ENCODE measurements around the gene SSB. TPM values are rescaled to one million over a fixed set of nuclear protein-coding genes. Genes with fewer than 3 reads are reported as not detected.

The SSB gene
- total and polyA plus RNA-seq, 2 of the 13 experiments (the other 11 are each of a cell fraction or from before 2014, with no cell fraction given), result 109 to 208 TPM

DNA sequence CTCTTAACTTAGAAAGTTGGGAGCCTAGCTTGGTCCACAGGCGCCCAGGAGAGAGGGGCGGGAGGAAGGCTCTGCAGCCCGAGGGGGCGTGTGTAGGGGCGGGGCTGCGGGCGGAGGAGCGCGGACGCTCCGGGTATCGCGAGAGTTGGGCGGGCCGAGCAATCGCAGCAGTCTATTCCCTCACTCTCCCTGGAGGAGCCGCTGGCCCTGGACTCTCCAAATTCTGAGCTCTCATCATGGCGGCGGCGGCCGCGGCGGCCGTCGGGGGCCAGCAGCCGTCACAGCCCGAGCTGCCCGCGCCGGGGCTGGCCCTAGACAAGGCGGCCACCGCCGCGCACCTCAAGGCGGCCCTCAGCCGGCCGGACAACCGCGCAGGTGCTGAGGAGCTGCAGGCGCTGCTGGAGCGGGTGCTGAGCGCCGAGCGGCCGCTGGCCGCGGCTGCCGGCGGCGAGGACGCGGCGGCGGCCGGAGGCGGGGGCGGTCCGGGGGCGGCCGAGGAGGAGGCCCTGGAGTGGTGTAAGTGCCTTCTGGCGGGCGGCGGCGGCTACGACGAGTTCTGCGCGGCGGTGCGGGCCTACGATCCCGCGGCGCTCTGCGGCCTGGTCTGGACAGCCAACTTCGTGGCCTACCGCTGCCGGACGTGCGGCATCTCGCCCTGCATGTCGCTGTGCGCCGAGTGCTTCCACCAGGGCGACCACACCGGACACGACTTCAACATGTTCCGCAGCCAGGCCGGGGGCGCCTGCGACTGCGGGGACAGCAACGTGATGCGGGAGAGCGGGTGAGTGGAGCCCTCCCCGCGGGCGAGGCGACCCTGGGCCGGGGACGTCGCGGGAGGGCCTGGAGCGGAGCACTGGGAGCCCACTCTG, 28.8 kb downstream of the SSB start, which contains the start of gene UBR3 (continued):
- TF ChIP-seq ZBTB20 (CRISPR knock-in tag; IDR thresholded peaks at IDR 0.05; ENCODE audit: borderline replicate concordance, low read depth) (peak; percentile 40; the same call in 1 of the 2 replicates), ZNF713 (CRISPR knock-in tag; IDR thresholded peaks at IDR 0.05) (no peak), RXRB (CRISPR knock-in tag; IDR thresholded peaks at IDR 0.05; ENCODE audit: borderline replicate concordance) (peak; percentile 60), SIX4 (CRISPR knock-in tag; IDR thresholded peaks at IDR 0.05) (peak; percentile 24; the same call in 1 of the 2 replicates), RNF2 (conservative IDR thresholded peaks at IDR 0.05; ENCODE audit: low read depth) (peak; percentile 24; the same call in 1 of the 2 replicates), ZNF567 (CRISPR knock-in tag; IDR thresholded peaks at IDR 0.05; ENCODE audit: borderline replicate concordance) (no peak), BHLHE40 (IDR thresholded peaks at IDR 0.05; ENCODE audit: low read length) (no peak), SP4 (CRISPR knock-in tag; IDR thresholded peaks at IDR 0.05) (peak; percentile 59; the same call in 1 of the 2 replicates), ZSCAN25 (CRISPR knock-in tag; IDR thresholded peaks at IDR 0.05) (peak; percentile 20), KLF11 (CRISPR knock-in tag; IDR thresholded peaks at IDR 0.05) (0 out of 2 replicates have a peak, but pooled peaks have one; percentile 10), ZNF546 (CRISPR knock-in tag; conservative IDR thresholded peaks at IDR 0.05) (0 out of 2 replicates have a peak, but pooled peaks have one; percentile 34), ZNF138 (CRISPR knock-in tag; IDR thresholded peaks at IDR 0.05; ENCODE audit: low read depth) (peak; percentile 55), CBX1 (IDR thresholded peaks at IDR 0.05; ENCODE audit: low read depth) (no peak), ZNF343 (CRISPR knock-in tag; IDR thresholded peaks at IDR 0.05) (no peak; the same call in 1 of the 2 replicates), POLR2G (IDR thresholded peaks at IDR 0.05; ENCODE audit: low read depth, low read length) (peak; percentile 92), ZMAT3 (CRISPR knock-in tag; conservative IDR thresholded peaks at IDR 0.05) (0 out of 2 replicates have a peak, but pooled peaks have one; percentile 63), NKX3-1 (CRISPR knock-in tag; IDR thresholded peaks at IDR 0.05) (0 out of 2 replicates have a peak, but pooled peaks have one; percentile 18), RXRA (CRISPR knock-in tag; IDR thresholded peaks at IDR 0.05) (no peak), SCMH1 (CRISPR knock-in tag; IDR thresholded peaks at IDR 0.05; ENCODE audit: borderline replicate concordance) (no peak)
- TF ChIP-seq, protein P1, sequence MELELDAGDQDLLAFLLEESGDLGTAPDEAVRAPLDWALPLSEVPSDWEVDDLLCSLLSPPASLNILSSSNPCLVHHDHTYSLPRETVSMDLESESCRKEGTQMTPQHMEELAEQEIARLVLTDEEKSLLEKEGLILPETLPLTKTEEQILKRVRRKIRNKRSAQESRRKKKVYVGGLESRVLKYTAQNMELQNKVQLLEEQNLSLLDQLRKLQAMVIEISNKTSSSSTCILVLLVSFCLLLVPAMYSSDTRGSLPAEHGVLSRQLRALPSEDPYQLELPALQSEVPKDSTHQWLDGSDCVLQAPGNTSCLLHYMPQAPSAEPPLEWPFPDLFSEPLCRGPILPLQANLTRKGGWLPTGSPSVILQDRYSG (CRISPR knock-in tag; IDR thresholded peaks at IDR 0.05), result no peak
- TF ChIP-seq, protein P2, sequence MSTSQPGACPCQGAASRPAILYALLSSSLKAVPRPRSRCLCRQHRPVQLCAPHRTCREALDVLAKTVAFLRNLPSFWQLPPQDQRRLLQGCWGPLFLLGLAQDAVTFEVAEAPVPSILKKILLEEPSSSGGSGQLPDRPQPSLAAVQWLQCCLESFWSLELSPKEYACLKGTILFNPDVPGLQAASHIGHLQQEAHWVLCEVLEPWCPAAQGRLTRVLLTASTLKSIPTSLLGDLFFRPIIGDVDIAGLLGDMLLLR (CRISPR knock-in tag; IDR thresholded peaks at IDR 0.05), result no peak
- TF ChIP-seq, protein P3, sequence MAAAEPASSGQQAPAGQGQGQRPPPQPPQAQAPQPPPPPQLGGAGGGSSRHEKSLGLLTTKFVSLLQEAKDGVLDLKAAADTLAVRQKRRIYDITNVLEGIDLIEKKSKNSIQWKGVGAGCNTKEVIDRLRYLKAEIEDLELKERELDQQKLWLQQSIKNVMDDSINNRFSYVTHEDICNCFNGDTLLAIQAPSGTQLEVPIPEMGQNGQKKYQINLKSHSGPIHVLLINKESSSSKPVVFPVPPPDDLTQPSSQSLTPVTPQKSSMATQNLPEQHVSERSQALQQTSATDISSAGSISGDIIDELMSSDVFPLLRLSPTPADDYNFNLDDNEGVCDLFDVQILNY (CRISPR knock-in tag; conservative IDR thresholded peaks at IDR 0.05), result 0 out of 2 replicates have a peak, but pooled peaks have one; percentile 20
- TF ChIP-seq, protein P4, sequence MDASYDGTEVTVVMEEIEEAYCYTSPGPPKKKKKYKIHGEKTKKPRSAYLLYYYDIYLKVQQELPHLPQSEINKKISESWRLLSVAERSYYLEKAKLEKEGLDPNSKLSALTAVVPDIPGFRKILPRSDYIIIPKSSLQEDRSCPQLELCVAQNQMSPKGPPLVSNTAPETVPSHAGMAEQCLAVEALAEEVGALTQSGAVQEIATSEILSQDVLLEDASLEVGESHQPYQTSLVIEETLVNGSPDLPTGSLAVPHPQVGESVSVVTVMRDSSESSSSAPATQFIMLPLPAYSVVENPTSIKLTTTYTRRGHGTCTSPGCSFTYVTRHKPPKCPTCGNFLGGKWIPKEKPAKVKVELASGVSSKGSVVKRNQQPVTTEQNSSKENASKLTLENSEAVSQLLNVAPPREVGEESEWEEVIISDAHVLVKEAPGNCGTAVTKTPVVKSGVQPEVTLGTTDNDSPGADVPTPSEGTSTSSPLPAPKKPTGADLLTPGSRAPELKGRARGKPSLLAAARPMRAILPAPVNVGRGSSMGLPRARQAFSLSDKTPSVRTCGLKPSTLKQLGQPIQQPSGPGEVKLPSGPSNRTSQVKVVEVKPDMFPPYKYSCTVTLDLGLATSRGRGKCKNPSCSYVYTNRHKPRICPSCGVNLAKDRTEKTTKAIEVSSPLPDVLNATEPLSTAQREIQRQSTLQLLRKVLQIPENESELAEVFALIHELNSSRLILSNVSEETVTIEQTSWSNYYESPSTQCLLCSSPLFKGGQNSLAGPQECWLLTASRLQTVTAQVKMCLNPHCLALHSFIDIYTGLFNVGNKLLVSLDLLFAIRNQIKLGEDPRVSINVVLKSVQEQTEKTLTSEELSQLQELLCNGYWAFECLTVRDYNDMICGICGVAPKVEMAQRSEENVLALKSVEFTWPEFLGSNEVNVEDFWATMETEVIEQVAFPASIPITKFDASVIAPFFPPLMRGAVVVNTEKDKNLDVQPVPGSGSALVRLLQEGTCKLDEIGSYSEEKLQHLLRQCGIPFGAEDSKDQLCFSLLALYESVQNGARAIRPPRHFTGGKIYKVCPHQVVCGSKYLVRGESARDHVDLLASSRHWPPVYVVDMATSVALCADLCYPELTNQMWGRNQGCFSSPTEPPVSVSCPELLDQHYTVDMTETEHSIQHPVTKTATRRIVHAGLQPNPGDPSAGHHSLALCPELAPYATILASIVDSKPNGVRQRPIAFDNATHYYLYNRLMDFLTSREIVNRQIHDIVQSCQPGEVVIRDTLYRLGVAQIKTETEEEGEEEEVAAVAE (CRISPR knock-in tag; IDR thresholded peaks at IDR 0.05; ENCODE audit: borderline replicate concordance), result no peak

Measured in HepG2 (cell line).